GM12873 (cell line): ENCODE measurements around the gene SERPINA10.

Source experiments
- TF ChIP-seq, protein P1 (sequence below): IDR thresholded peaks from 2 replicates; pipeline ENCODE4 v1.5.1; 2012; ENCODE audit warnings: low read depth, mild to moderate bottlenecking, moderate library complexity, low read length, control low read depth; ENCODE audit not compliant: insufficient read depth; ENCODE audit errors: missing control alignments

SERPINA10 gene

GRCh38 chr14:94332587-94332986 lies 39.5 kb upstream of the SERPINA10 start:
- TF ChIP-seq, protein P1, sequence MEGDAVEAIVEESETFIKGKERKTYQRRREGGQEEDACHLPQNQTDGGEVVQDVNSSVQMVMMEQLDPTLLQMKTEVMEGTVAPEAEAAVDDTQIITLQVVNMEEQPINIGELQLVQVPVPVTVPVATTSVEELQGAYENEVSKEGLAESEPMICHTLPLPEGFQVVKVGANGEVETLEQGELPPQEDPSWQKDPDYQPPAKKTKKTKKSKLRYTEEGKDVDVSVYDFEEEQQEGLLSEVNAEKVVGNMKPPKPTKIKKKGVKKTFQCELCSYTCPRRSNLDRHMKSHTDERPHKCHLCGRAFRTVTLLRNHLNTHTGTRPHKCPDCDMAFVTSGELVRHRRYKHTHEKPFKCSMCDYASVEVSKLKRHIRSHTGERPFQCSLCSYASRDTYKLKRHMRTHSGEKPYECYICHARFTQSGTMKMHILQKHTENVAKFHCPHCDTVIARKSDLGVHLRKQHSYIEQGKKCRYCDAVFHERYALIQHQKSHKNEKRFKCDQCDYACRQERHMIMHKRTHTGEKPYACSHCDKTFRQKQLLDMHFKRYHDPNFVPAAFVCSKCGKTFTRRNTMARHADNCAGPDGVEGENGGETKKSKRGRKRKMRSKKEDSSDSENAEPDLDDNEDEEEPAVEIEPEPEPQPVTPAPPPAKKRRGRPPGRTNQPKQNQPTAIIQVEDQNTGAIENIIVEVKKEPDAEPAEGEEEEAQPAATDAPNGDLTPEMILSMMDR = no peak

DNA sequence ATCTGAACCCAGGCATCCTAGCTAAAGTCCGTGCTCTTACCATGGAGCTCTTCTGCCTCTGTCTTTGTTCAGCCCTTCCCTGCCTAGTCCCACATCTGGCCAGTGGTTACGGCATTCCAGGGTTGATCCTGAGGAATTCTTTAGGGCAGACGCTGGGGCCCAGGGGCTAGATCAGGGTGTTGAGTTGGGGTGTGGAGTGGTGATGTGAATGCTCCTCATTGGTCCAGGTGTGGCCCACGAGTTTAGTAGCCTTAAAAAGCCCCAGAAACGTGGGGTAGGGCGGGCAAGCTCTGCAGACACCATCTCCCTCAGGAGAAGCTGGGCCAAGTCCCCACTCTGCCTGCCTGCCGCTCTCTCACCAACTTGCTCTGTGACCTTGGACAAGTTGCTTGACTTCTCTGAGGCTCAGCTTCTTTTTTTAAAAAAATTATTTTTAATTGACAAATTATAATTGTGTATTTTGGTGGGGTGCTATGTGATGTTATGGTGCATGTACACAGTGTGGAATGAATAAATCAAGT lies 39.1 kb upstream of the SERPINA10 start:
- TF ChIP-seq, protein P1 = no peak

DNA sequence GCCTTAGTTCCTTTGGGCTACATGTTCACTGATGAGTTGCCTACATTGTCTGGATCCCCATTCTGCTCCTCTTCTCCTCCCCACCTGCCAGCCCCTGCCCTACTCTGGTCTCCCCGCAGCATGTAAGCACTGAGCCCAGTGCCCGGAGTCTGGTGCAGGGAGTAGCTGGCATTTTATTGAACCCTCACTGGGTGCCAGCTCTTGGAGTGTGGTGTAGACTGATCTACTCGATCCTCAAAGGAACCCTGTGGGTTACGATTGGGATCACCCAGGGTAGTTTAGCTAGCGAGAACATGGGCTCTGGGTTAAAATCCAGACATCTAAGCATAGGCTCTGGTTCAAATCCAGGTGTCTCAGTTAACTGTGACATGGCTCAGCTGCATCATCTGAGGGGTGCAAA lies 38.4 kb upstream of the SERPINA10 start:
- TF ChIP-seq, protein P1 = no peak

DNA sequence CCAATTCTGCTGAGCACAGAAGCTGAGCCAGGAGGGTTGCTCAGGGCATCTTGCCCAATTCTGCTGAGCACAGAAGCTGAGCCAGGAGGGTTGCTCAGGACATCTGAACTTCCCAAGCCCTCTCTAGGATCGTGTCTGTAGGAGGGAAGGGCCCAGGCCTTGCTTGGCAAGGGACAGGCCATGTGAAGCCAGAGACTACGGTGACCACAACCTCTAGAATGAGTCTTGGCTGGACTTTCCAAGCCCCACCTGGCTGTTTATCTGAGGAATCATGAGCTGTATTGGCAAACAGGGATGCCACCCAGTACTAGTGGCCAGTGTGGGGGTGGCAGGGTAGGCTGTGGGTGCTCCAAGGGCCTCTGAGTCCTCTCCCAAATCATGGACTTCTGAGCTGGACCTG lies 37.8 kb upstream of the SERPINA10 start:
- TF ChIP-seq, protein P1 = no peak

- TF ChIP-seq, protein P1 = no peak
Measured at GRCh38 chr14:94330432-94330831, 37.4 kb upstream of the SERPINA10 start.

DNA sequence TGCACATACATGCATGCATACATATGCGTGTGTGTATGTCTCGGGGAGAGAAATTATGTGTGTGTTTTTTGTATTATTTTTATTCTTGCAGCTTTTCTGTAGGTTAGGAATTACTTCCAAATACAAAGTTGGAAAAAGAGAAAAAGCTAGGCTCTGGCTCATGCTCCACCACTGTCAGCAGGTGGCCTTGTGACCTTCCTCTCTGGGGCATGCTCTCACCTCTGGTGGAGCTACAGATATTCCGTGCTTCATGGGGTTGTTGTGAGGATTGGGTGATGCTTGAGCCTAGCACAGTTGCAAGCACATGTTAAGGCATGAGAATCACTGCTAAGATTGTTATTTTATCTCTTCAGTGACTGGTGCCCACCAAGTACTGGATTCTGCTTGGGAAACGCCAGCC lies 36.8 kb upstream of the SERPINA10 start:
- TF ChIP-seq, protein P1 = no peak

- TF ChIP-seq, protein P1 = no peak
Measured at GRCh38 chr14:94328196-94328595, 35.1 kb upstream of the SERPINA10 start.
